Loucy (cell line): ENCODE measurements around the gene MCF2L2.

Experiments used
- H2AFZ ChIP-seq: fragments of 200-600 bp; sonication (generic); 2 replicates; pipeline ENCODE4 v1.6.0; 2016; ENCODE audit warnings: antibody characterized with exemption, mild to moderate bottlenecking, low read length, moderate library complexity
- H3F3A ChIP-seq: fragments of 200-600 bp; 2 replicates; pipeline ENCODE4 v1.6.0; 2016; ENCODE audit warnings: antibody characterized with exemption, low read depth, mild to moderate bottlenecking
- H3K27me3 ChIP-seq: fragments of 200-600 bp; sonication (generic); 2 replicates; pipeline ENCODE4 v1.6.1; 2014; ENCODE audit warnings: low read length, mild to moderate bottlenecking; ENCODE audit not compliant: insufficient read depth, poor library complexity, severe bottlenecking
- H3K36me3 ChIP-seq: fragments of 200-600 bp; sonication (generic); 2 replicates; pipeline ENCODE4 v1.6.1; 2016; ENCODE audit warnings: low read length; ENCODE audit not compliant: insufficient read depth
- H3K4me1 ChIP-seq: fragments of 200-600 bp; sonication (generic); 2 replicates; pipeline ENCODE4 v1.5.1; 2014; ENCODE audit warnings: low read length, mild to moderate bottlenecking; ENCODE audit not compliant: insufficient read depth, poor library complexity, severe bottlenecking
- H3K4me2 ChIP-seq: fragments of 200-600 bp; sonication (generic); 2 replicates; pipeline ENCODE4 v1.6.0; 2014; ENCODE audit warnings: antibody characterized with exemption, low read length, low read depth, mild to moderate bottlenecking; ENCODE audit not compliant: poor library complexity, severe bottlenecking
- H3K4me3 ChIP-seq: fragments of 200-600 bp; sonication (generic); 2 replicates; pipeline ENCODE4 v1.5.1; 2014; ENCODE audit warnings: low read length, mild to moderate bottlenecking, mixed read lengths; ENCODE audit not compliant: poor library complexity, severe bottlenecking
- H3K79me2 ChIP-seq: fragments of 200-600 bp; sonication (generic); 2 replicates; pipeline ENCODE4 v1.6.1; 2014; ENCODE audit warnings: low read length; ENCODE audit not compliant: insufficient read depth
- H3K9ac ChIP-seq: fragments of 200-600 bp; sonication (generic); 2 replicates; pipeline ENCODE4 v1.6.0; 2014; ENCODE audit warnings: mild to moderate bottlenecking, low read depth, low read length, moderate library complexity; ENCODE audit not compliant: poor library complexity, severe bottlenecking
- H3K9me2 ChIP-seq: fragments of 200-600 bp; sonication (generic); replicated peaks from 2 replicates; pipeline ENCODE4 v1.6.1; 2016; ENCODE audit warnings: low read depth, low read length, mixed read lengths
- H3K9me3 ChIP-seq: fragments of 200-600 bp; sonication (generic); 2 replicates; pipeline ENCODE4 v1.6.1; 2014; ENCODE audit warnings: mild to moderate bottlenecking, antibody characterized with exemption, low read length, low read depth; ENCODE audit not compliant: insufficient read depth
- H4K20me1 ChIP-seq: fragments of 200-600 bp; sonication (generic); 2 replicates; pipeline ENCODE4 v1.6.0; 2014; ENCODE audit warnings: antibody characterized with exemption, low read length, mild to moderate bottlenecking; ENCODE audit not compliant: insufficient read depth, poor library complexity, severe bottlenecking
- CTCF ChIP-seq: fragments of 200-600 bp; sonication (generic); conservative IDR thresholded peaks from 2 replicates; pipeline ENCODE4 v1.5.1; 2014; ENCODE audit warnings: mild to moderate bottlenecking, antibody characterized with exemption, low read length
- EZH2phosphoT487 ChIP-seq: fragments of 200-600 bp; IDR thresholded peaks from 2 replicates; pipeline ENCODE4 v1.6.1; 2018; ENCODE audit warnings: antibody characterized with exemption, mild to moderate bottlenecking, moderate library complexity, borderline replicate concordance

MCF2L2 gene

GRCh38 chr3:183349421-183350157 lies 78.8 kb downstream of the MCF2L2 start:
- Histone ChIP-seq H3K27me3 (no peaks in the 10 kb centered on the region), H4K20me1 (no peaks in the 10 kb centered on the region), H2AFZ (no peak overlapping the region), H3K4me3 (no peak overlapping the region), H3K9ac (no peak overlapping the region), H3K9me3 (no peaks in the 10 kb centered on the region), H3K79me2 (no peaks in the 10 kb centered on the region), H3F3A (no peaks in the 10 kb centered on the region), H3K36me3 (no peaks in the 10 kb centered on the region), H3K4me2 (no peak overlapping the region), H3K4me1 (no peaks in the 10 kb centered on the region), H3K9me2 (no peaks in the 10 kb centered on the region)
- TF ChIP-seq EZH2phosphoT487: no peak

- Histone ChIP-seq H3K79me2 (no peaks in the 10 kb centered on the region), H3K9me2 (no peaks in the 10 kb centered on the region), H3K4me1 (no peaks in the 10 kb centered on the region), H3K9me3 (no peaks in the 10 kb centered on the region), H3K27me3 (no peaks in the 10 kb centered on the region), H3K36me3 (no peaks in the 10 kb centered on the region), H2AFZ (no peak overlapping the region), H4K20me1 (no peaks in the 10 kb centered on the region), H3K4me2 (no peak overlapping the region), H3F3A (no peaks in the 10 kb centered on the region), H3K4me3 (no peak overlapping the region), H3K9ac (no peak overlapping the region)
- TF ChIP-seq EZH2phosphoT487: no peak
Observed at GRCh38 chr3:183342824-183343223, 85.6 kb downstream of the MCF2L2 start.

- Histone ChIP-seq H2AFZ (no peak overlapping the region), H3K79me2 (no peaks in the 10 kb centered on the region), H3K9ac (no peak overlapping the region), H4K20me1 (no peaks in the 10 kb centered on the region), H3K9me2 (no peaks in the 10 kb centered on the region), H3K4me1 (no peaks in the 10 kb centered on the region), H3K27me3 (no peaks in the 10 kb centered on the region), H3K36me3 (no peaks in the 10 kb centered on the region), H3K4me2 (no peak overlapping the region), H3K9me3 (no peaks in the 10 kb centered on the region), H3K4me3 (no peak overlapping the region), H3F3A (no peaks in the 10 kb centered on the region)
- TF ChIP-seq EZH2phosphoT487 (no peak), CTCF (no peak)
Observed at GRCh38 chr3:183341545-183342288, 86.7 kb downstream of the MCF2L2 start.

- Histone ChIP-seq H3K4me1 (no peaks in the 10 kb centered on the region), H3K36me3 (no peaks in the 10 kb centered on the region), H3F3A (no peaks in the 10 kb centered on the region), H3K9me2 (no peaks in the 10 kb centered on the region), H3K79me2 (no peaks in the 10 kb centered on the region), H3K9ac (no peak overlapping the region), H3K4me2 (no peak overlapping the region), H3K9me3 (no peaks in the 10 kb centered on the region), H4K20me1 (no peaks in the 10 kb centered on the region), H3K4me3 (no peak overlapping the region), H2AFZ (no peak overlapping the region), H3K27me3 (no peaks in the 10 kb centered on the region)
- TF ChIP-seq EZH2phosphoT487: no peak
- no peak for TF ChIP-seq CTCF
Observed at GRCh38 chr3:183340222-183340621, 88.2 kb downstream of the MCF2L2 start.
